DOHH2 (cell line): Measurements from ENCODE around the gene UBE2L6.

Experiments used
- EZH2phosphoT487 ChIP-seq: fragments of 200-600 bp; sonication (generic); IDR thresholded peaks from 2 replicates; pipeline ENCODE4 v1.6.1; 2017; ENCODE audit warnings: borderline replicate concordance, mild to moderate bottlenecking, antibody characterized with exemption, low read length, moderate library complexity, mixed read lengths
- TF ChIP-seq, protein P1 (sequence below): fragments of 200-600 bp; sonication (generic); IDR thresholded peaks from one replicate; pipeline ENCODE4 v1.5.1; 2014; ENCODE audit warnings: antibody characterized with exemption, mild to moderate bottlenecking, low read depth, low read length; ENCODE audit not compliant: poor library complexity, severe bottlenecking

DNA sequence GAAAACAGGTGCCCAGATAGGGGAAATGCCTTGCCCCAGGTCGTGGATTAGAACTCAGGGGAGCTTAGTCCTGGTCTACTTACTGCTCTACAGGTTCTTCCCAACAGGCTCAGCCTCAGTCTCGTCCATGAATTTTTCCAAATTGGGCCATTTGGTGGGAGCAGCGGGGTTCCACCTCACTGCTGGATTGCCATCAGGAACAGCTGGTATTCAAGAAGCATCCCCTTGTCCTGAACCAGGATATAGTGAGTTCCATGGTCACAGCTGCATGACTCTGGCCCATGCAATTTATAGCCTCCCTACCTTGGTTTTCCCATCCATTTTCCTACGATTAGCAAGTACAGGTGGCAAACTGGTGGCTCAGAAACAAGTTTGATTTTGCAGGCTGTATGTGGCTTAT, 6.6 kb upstream of the UBE2L6 start:
- TF ChIP-seq, protein P1, sequence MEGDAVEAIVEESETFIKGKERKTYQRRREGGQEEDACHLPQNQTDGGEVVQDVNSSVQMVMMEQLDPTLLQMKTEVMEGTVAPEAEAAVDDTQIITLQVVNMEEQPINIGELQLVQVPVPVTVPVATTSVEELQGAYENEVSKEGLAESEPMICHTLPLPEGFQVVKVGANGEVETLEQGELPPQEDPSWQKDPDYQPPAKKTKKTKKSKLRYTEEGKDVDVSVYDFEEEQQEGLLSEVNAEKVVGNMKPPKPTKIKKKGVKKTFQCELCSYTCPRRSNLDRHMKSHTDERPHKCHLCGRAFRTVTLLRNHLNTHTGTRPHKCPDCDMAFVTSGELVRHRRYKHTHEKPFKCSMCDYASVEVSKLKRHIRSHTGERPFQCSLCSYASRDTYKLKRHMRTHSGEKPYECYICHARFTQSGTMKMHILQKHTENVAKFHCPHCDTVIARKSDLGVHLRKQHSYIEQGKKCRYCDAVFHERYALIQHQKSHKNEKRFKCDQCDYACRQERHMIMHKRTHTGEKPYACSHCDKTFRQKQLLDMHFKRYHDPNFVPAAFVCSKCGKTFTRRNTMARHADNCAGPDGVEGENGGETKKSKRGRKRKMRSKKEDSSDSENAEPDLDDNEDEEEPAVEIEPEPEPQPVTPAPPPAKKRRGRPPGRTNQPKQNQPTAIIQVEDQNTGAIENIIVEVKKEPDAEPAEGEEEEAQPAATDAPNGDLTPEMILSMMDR: no peak
- no peak for TF ChIP-seq EZH2phosphoT487
